Lung microvascular endothelial cell (primary cell): ENCODE results near the gene COX8C. TPM values are rescaled to one million over a fixed set of nuclear protein-coding genes. Genes with fewer than 3 reads are reported as not detected.
"Not testable (repeated sequence)": the region's sequence is repeated elsewhere in the genome, so short reads cannot be mapped to it uniquely, and the experiment has no call there.

Source experiments
- DNase-seq, 2 donors: peaks; one replicate each; pipeline versions ENCODE4 v3.0.0 to v3.0.0-alpha.2; 2010; ENCODE audit warnings: low read depth in 2 of 2
- total RNA-seq: library from RNA; depleted of rRNA; stranded (reverse); fragments of >200 nt; gene quantifications from 2 replicates; pipeline ENCODE4 v1.2.1, GENCODE V29; 2014

COX8C gene
- total RNA-seq, 1 donor from 2014 or later, result not detected

DNA sequence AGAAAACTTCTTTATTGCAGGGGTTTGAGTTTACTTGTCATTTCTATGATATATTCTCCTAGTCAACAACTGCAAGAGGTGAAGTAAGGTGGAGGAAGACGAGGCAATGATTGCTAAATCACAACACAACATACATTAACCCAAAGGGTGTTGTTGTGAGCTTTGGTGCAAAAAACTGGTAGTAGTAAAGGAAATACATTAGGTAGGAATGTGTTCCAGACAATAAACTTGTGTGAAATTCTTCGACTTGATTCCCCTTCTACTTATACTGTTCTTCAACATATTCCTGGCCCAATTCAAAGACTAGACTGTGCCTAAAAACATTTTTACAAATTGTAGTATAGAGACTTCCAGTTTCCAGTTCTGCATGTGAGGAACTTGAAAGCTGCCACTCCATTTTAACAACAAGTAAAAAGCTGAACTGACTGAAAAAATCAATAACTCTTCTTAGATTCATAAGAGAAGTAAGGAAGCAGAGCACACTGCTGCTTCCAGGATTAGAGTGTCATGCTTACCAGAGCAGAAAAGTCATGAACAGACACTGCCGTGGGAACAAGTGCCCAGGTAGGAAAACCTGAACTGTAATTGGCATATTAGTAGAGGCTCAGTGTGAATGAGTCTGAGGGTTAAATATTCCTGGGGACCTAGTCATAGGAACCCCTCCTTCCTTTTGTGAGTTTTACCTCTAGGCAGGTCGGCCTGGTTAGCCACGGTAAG, 22.2 kb downstream of the COX8C start:
- DNase-seq, result no peak

DNA sequence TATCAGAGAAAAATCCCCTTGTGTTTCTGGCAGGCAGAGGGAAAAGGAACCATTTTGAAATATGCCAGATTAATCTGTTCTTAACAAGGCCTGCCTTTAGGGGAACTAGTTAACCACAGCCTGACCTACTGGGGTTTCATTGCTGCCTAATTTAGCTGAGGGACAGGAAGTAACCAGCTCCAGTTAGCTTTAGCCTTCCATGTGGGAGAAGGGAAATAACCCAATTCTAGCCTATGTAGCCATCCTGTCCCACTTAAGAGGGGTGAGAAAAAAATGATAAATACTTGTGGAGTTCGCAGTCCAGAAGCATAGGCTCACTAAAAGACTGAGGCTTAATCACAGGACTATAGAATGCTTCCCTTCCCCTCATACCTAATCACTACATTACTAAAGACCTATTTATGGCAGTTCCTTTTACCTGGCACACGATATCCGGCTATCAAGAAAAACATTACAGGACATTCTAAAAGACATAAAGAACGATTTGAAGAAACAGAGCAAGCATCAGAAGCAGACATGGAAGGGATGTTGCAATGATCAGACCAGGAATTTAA, 22.8 kb downstream of the COX8C start:
- DNase-seq, result no peak

DNA sequence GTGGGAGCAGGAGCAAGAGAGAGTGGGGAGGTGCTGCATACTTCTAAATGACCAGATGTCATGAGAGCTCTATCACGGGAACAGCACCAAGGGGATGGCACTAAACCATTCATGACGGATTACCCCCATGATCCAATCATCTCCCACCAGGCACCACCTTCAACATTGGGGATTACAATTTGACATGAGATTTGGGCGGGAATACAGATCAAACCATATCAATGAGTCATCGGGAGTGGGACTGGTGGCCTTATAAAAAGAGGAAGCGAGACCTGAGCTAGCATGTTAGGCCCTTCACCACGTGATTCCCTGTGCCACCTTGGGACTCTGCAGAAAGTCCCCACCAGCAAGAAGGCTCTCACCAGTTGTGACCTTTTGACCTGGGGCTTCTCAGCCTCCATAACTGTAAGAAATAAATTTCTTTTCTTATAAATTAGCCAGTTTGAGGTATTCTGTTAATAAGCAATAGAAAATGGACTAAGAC, 28.7 kb downstream of the COX8C start:
- DNase-seq, result no peak

DNA sequence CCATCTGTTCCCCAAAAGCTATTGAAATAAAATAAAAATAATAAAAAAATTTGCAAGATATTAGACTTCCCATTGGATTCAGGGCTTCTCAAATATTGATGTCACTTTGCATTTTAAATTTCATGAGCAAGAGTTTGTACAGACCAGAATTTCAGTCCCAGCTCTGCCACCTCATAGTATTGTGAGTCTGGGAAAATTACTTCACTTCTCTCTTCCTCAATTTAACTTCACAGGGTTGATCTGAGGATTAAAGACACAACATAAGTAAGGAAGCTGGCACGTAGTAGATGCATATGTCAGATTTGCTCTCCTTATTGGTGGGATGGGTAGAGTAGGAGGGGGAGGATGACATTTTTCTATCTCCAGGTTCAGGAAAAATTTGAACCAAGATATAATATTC, 32.8 kb downstream of the COX8C start:
- no peak for DNase-seq

DNA sequence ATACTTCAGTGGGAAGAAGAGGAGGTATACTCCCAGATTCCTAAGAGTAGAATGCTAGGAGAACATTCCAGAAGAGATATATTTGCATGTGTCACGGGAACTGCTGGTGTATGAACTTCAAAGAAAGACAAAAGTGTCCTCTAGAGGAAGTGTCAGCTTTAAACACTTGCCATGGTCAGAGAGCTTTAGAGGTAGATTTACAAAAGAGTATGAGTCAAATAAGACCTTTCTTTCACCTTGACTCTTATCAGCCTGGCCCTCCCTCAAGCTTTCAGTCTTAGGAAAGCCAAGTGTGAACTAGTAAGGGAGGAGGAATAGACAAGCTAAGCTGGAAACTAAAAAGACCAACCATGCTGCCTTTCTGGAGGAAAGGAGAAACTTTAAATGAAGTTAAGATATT, 34.7 kb downstream of the COX8C start:
- no peak for DNase-seq

DNA sequence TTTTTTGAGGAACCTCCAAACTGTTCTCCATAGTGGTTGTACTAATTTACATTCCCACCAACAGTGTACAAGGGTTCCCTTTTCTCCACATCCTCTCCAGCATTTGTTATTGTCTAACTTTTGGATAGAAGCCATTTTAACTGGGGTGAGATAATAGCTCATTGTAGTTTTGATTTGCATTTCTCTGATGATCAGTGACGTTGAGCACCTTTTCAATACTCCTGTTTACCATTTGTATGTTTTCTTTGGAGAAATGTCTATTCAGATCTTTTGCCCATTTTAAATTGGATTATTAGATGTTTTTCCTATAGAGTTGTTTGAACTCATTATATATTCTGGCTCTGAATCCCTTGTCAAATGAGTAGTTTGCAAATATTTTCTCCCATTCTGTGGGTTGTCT, 37.3 kb downstream of the COX8C start:
- not testable (repeated sequence) for DNase-seq

DNA sequence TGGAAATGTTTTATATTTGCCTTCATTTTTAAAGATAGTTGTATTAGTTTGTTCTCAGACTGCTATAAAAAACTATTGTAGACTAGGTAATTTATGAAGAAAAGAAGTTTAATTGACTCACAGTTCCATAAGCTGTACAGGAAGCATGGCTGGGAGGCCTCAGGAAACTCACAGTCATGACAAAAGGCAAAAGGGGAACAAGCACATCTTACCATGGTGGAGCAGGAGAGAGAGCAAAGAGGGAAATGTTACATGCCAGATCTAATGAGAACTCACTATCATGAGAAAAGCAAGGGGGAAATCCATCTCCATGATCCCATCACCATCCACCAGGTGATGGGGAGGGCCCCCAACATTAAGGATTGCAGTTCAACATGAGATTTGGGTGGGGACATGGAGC, 48.2 kb downstream of the COX8C start:
- no peak for DNase-seq

DNA sequence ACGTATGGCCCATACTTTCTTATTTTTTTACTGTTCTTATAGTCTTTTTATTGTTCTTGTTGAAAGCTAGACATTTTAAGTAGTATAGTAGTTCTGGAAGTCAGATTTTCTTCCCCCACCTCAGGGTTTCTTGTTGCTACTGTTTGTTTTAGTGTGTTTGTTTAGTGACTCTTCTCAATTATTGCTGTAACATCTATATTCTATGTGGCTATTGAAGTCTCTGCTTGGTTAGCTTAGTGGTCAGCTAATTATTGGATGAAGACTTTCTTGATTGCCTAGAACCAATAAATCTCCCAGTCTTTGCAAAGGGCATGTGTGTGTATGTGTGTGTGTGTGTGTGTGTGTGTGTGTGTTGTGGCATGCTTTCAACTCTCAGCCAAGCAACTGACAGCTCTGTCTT, 49.5 kb downstream of the COX8C start:
- no peak for DNase-seq

Other genes with a start within 250 kb of the COX8C start
- 8.7 and 15.7 TPM in 2 replicates for gene ITPK1, start 231.3 kb upstream of the COX8C start, total RNA-seq
- 18.7 and 30.6 TPM in 2 replicates for gene MOAP1, start 162.3 kb upstream of the COX8C start, total RNA-seq
- 8.5 and 17.1 TPM in 2 replicates for gene LYSET, start 161.9 kb upstream of the COX8C start, total RNA-seq
- 11.1 and 14.9 TPM in 2 replicates for gene GON7, start 140.1 kb upstream of the COX8C start, total RNA-seq
- gene UBR7, start 139.9 kb upstream of the COX8C start, total RNA-seq, result 36.4 and 45.8 TPM in 2 replicates
- gene BTBD7, start 14.1 kb upstream of the COX8C start, total RNA-seq, result 17.2 and 27.2 TPM in 2 replicates
- gene UNC79, start 83.8 kb downstream of the COX8C start, total RNA-seq, result under 0.01 TPM in 1 of 2 replicates, not detected in the other